ENCODE results near the gene THSD4. TPM values are rescaled to one million over a fixed set of nuclear protein-coding genes. Genes with fewer than 3 reads are reported as not detected.

THSD4 gene
- total RNA-seq, 4 donors from 2014 or later = 2.7 to 49.2 (median 15.8) TPM

- DNase-seq (ENCODE audit: low spot score) (no peak), ATAC-seq (ENCODE audit: low FRiP score) (no peak)
- no peak for TF ChIP-seq CTCF (IDR thresholded peaks at IDR 0.05)
Observed at GRCh38 chr15:71679223-71679792, 564.0 kb downstream of the THSD4 start.

- DNase-seq (ENCODE audit: low spot score) = no peak
- ATAC-seq (ENCODE audit: low FRiP score) = peak; percentile 69
- no peak for TF ChIP-seq CTCF (IDR thresholded peaks at IDR 0.05)
Observed at GRCh38 chr15:71679793-71680353, 564.6 kb downstream of the THSD4 start.

- DNase-seq (ENCODE audit: low spot score) (no peak), ATAC-seq (ENCODE audit: low FRiP score) (no peak)
- TF ChIP-seq CTCF (IDR thresholded peaks at IDR 0.05) = no peak
Observed at GRCh38 chr15:71682001-71682400, 566.7 kb downstream of the THSD4 start.

GRCh38 chr15:71683411-71684274 lies 568.4 kb downstream of the THSD4 start:
- TF ChIP-seq CTCF (IDR thresholded peaks at IDR 0.05) = no peak
- no peak for DNase-seq (ENCODE audit: low spot score)
- ATAC-seq (ENCODE audit: low FRiP score) = no peak

GRCh38 chr15:71685420-71685993 lies 570.2 kb downstream of the THSD4 start:
- no peak for ATAC-seq (ENCODE audit: low FRiP score)
- TF ChIP-seq CTCF (IDR thresholded peaks at IDR 0.05) = no peak
- no peak for DNase-seq (ENCODE audit: low spot score)

GRCh38 chr15:71686221-71687050 lies 571.2 kb downstream of the THSD4 start:
- no peak for TF ChIP-seq CTCF (IDR thresholded peaks at IDR 0.05)
- DNase-seq (ENCODE audit: low spot score) (no peak), ATAC-seq (ENCODE audit: low FRiP score) (no peak)
